CD14-positive monocyte (primary cell): Measurements from ENCODE around the gene CDC14C. TPM values are rescaled to one million over a fixed set of nuclear protein-coding genes. Genes with fewer than 3 reads are reported as not detected.

Source experiments
- DNase-seq, 3 donors: peaks; one replicate each; pipeline ENCODE4 v3.0.0-alpha.2; 2011 to 2022
- H2AFZ ChIP-seq: 2 replicates; pipeline ENCODE4 v1.6.0; 2012; ENCODE audit warnings: mild to moderate bottlenecking, low read depth, low read length, inconsistent platforms; ENCODE audit not compliant: insufficient read depth, poor library complexity, severe bottlenecking
- H3K27ac ChIP-seq, 2 donors: 1 replicate in 1 of 2; 2 replicates in 1 of 2; pipeline ENCODE4 v1.5.1; 2012 to 2013; ENCODE audit warnings: low read length in 2 of 2, control low read depth in 1 of 2, inconsistent platforms in 1 of 2, low read depth in 1 of 2, mild to moderate bottlenecking in 1 of 2
- H3K27me3 ChIP-seq, 2 donors: one replicate each; pipeline versions ENCODE4 v1.6.0 to v1.6.1; 2011 to 2013; ENCODE audit warnings: low read length in 2 of 2; ENCODE audit not compliant: control insufficient read depth in 2 of 2, insufficient read depth in 2 of 2
- H3K36me3 ChIP-seq, 2 donors: replicated peaks in 1 of 2; 1 replicate in 1 of 2; 2 replicates in 1 of 2; pipeline versions ENCODE4 v1.5.1 to v1.6.1; 2012 to 2013; ENCODE audit warnings: low read length in 2 of 2, control low read depth in 1 of 2, inconsistent platforms in 1 of 2, mild to moderate bottlenecking in 1 of 2; ENCODE audit not compliant: insufficient read depth in 2 of 2, control insufficient read depth in 1 of 2
- H3K4me1 ChIP-seq, 2 donors: 1 replicate in 1 of 2; 2 replicates in 1 of 2; pipeline versions ENCODE4 v1.5.1 to v1.6.1; 2012 to 2013; ENCODE audit warnings: low read length in 2 of 2, control low read depth in 1 of 2, inconsistent platforms in 1 of 2, mild to moderate bottlenecking in 1 of 2, moderate library complexity in 1 of 2; ENCODE audit not compliant: insufficient read depth in 2 of 2, control insufficient read depth in 1 of 2
- H3K4me2 ChIP-seq: replicated peaks from 2 replicates; pipeline ENCODE3; 2012; ENCODE audit warnings: low read length, moderate library complexity, mild to moderate bottlenecking; ENCODE audit not compliant: poor library complexity, severe bottlenecking; ENCODE audit errors: extremely low read depth
- H3K4me3 ChIP-seq, 3 experiments: fragments of 200-600 bp in 1 of 3; sonication (generic) in 1 of 3; replicated peaks in 1 of 3; 1 replicate in 2 of 3; 2 replicates in 1 of 3; pipeline ENCODE4 v1.5.1; 2011 to 2013; ENCODE audit warnings: low read length in 3 of 3, mild to moderate bottlenecking in 3 of 3, control low read depth in 2 of 3, low read depth in 2 of 3, inconsistent platforms in 1 of 3, moderate library complexity in 1 of 3
- H3K79me2 ChIP-seq: 2 replicates; pipeline ENCODE4 v1.6.0; 2012; ENCODE audit warnings: mild to moderate bottlenecking, control low read depth, inconsistent platforms, low read length, moderate library complexity; ENCODE audit not compliant: insufficient read depth
- H3K9ac ChIP-seq: 2 replicates; pipeline ENCODE4 v1.6.0; 2017; ENCODE audit warnings: low read length, mild to moderate bottlenecking; ENCODE audit not compliant: insufficient read depth, poor library complexity, severe bottlenecking
- H3K9me3 ChIP-seq, 2 donors: replicated peaks in 1 of 2; 1 replicate in 1 of 2; 2 replicates in 1 of 2; pipeline versions ENCODE4 v1.5.1 to v1.6.1; 2012 to 2013; ENCODE audit warnings: low read length in 2 of 2, control low read depth in 1 of 2; ENCODE audit not compliant: control insufficient read depth in 1 of 2, insufficient read depth in 1 of 2
- H4K20me1 ChIP-seq: 2 replicates; pipeline ENCODE4 v1.6.0; 2012; ENCODE audit warnings: mild to moderate bottlenecking, low read length, control low read depth, moderate library complexity; ENCODE audit not compliant: insufficient read depth
- H3K27ac Mint-ChIP-seq, 7 donors: one replicate each; pipeline ENCODE4 v1.8.0; 2020; ENCODE audit warnings: mild to moderate bottlenecking in 7 of 7, mixed read lengths in 7 of 7, moderate library complexity in 6 of 7, inconsistent platforms in 2 of 7
- H3K27me3 Mint-ChIP-seq, 3 donors: one replicate each; pipeline ENCODE4 v1.8.0; 2021 to 2022; ENCODE audit warnings: low read depth in 3 of 3, mild to moderate bottlenecking in 3 of 3, mixed read lengths in 3 of 3, moderate library complexity in 3 of 3, inconsistent platforms in 1 of 3
- H3K36me3 Mint-ChIP-seq, 2 donors: one replicate each; pipeline ENCODE4 v1.8.0; 2020; ENCODE audit warnings: mixed read lengths in 2 of 2, inconsistent platforms in 1 of 2, mild to moderate bottlenecking in 1 of 2
- H3K4me1 Mint-ChIP-seq: one replicate; pipeline ENCODE4 v1.8.0; 2020; ENCODE audit warnings: mild to moderate bottlenecking, mixed read lengths
- H3K4me3 Mint-ChIP-seq, 2 donors: one replicate each; pipeline ENCODE4 v1.8.0; 2020; ENCODE audit warnings: mild to moderate bottlenecking in 2 of 2, mixed read lengths in 2 of 2, moderate library complexity in 1 of 2
- H3K9me3 Mint-ChIP-seq, 7 donors: one replicate each; pipeline ENCODE4 v1.8.0; 2020 to 2022; ENCODE audit warnings: mixed read lengths in 7 of 7, mild to moderate bottlenecking in 6 of 7, moderate library complexity in 6 of 7, inconsistent platforms in 2 of 7
- WGBS: methylation state at CpG from one replicate; pipeline ENCODE4 v1.1.5; 2013; ENCODE audit warnings: missing lambda C conversion rate; ENCODE audit not compliant: insufficient coverage; 5-methylcytosine and 5-hydroxymethylcytosine counted together
- intact Hi-C, 2 donors: fragments of 100-400 bp; cut with micrococcal nuclease; formaldehyde crosslinking; loops; one replicate each; pipeline versions ENCODE4 v1.15.0 to v1.15.1; 2023
- polyA plus RNA-seq, 3 donors: library from polyadenylated mRNA; depleted of rRNA in 1 of 3; unstranded in 2 of 3; stranded (reverse) in 1 of 3; fragments of 300-500 nt in 2 of 3; fragments of >200 nt in 1 of 3; fragmentation: Illumina TruSeq in 2 of 3; gene quantifications; 1 replicate in 2 of 3; 2 replicates in 1 of 3; pipeline ENCODE4 v1.2.3, GENCODE V29; 2012 to 2021
- TF ChIP-seq, protein P1 (sequence below): fragments of 200-600 bp; IDR thresholded peaks from one replicate; pipeline ENCODE4 v1.8.0; 2022; ENCODE audit warnings: antibody characterized with exemption, mild to moderate bottlenecking

The CDC14C gene
- polyA plus RNA-seq, 3 donors, result not detected

DNA sequence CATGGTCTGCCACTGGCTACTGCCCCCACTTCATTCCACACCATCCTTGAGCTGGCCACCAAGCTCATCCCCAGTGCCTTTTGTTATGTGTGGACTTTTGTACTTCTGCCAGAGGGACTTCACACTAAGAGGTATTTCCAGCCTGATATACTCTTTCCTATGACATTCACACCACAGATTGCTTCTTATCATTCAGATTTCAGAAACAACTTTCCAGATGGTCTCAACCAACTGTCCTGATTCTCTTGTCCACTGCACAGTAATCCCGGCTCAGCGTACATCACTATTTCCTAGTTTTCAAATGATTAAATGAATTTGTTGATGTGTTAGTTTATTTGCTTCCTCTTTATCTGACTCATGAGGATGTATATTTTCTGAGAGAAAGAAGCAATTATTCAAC lies 7.1 kb downstream of the CDC14C start:
- Mint-ChIP-seq H3K4me3 (no peak overlapping the region), H3K4me1 (no peaks in the 10 kb centered on the region), H3K9me3 (peaks cover 0 to 12% (median 3%) of the 10 kb centered on the region in 7 donors), H3K27me3 (no peaks in the 10 kb centered on the region), H3K27ac (no peak overlapping the region), H3K36me3 (no peaks in the 10 kb centered on the region)
- no peak overlapping the region for H3K4me2 ChIP-seq
- H3K4me3 ChIP-seq, result no peak overlapping the region
- no peaks in the 10 kb centered on the region for H4K20me1 ChIP-seq
- no peak overlapping the region for H3K9ac ChIP-seq
- no peaks in the 10 kb centered on the region for H3K27me3 ChIP-seq
- intact Hi-C loops, result no loop called here
- H3K27ac ChIP-seq, result no peak overlapping the region
- WGBS, result no CpG with 5 or more reads among the region's 2 CpGs
- TF ChIP-seq, protein P1, sequence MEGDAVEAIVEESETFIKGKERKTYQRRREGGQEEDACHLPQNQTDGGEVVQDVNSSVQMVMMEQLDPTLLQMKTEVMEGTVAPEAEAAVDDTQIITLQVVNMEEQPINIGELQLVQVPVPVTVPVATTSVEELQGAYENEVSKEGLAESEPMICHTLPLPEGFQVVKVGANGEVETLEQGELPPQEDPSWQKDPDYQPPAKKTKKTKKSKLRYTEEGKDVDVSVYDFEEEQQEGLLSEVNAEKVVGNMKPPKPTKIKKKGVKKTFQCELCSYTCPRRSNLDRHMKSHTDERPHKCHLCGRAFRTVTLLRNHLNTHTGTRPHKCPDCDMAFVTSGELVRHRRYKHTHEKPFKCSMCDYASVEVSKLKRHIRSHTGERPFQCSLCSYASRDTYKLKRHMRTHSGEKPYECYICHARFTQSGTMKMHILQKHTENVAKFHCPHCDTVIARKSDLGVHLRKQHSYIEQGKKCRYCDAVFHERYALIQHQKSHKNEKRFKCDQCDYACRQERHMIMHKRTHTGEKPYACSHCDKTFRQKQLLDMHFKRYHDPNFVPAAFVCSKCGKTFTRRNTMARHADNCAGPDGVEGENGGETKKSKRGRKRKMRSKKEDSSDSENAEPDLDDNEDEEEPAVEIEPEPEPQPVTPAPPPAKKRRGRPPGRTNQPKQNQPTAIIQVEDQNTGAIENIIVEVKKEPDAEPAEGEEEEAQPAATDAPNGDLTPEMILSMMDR, result no peak
- H3K9me3 ChIP-seq, result no peaks in the 10 kb centered on the region
- no peak overlapping the region for H2AFZ ChIP-seq
- DNase-seq, result no peak
- no peaks in the 10 kb centered on the region for H3K79me2 ChIP-seq
- no peaks in the 10 kb centered on the region for H3K36me3 ChIP-seq
- no peaks in the 10 kb centered on the region for H3K4me1 ChIP-seq

- no peaks in the 10 kb centered on the region for H3K79me2 ChIP-seq
- no peaks in the 10 kb centered on the region for H3K27me3 ChIP-seq
- no peak overlapping the region for H3K27ac Mint-ChIP-seq
- H3K27me3 Mint-ChIP-seq, result no peaks in the 10 kb centered on the region
- no CpG with 5 or more reads among the region's 2 CpGs for whole genome bisulfite sequencing
- no peaks in the 10 kb centered on the region for H3K36me3 Mint-ChIP-seq
- no peak overlapping the region for H3K27ac ChIP-seq
- DNase-seq, result no peak
- H3K4me1 ChIP-seq, result no peaks in the 10 kb centered on the region
- H3K36me3 ChIP-seq, result no peaks in the 10 kb centered on the region
- no peaks in the 10 kb centered on the region for H3K4me1 Mint-ChIP-seq
- TF ChIP-seq, protein P1, result no peak
- H4K20me1 ChIP-seq, result no peaks in the 10 kb centered on the region
- H3K9me3 Mint-ChIP-seq, result peaks cover 0 to 10% (median 2%) of the 10 kb centered on the region in 7 donors
- H3K9ac ChIP-seq, result no peak overlapping the region
- H2AFZ ChIP-seq, result no peak overlapping the region
- H3K9me3 ChIP-seq, result no peaks in the 10 kb centered on the region
- no peak overlapping the region for H3K4me3 ChIP-seq
- H3K4me2 ChIP-seq, result no peak overlapping the region
- no peak overlapping the region for H3K4me3 Mint-ChIP-seq
- intact Hi-C loops, result no loop called here
Observed at GRCh38 chr7:48932126-48932910, 8.0 kb downstream of the CDC14C start.
